HG03066 (cell line): Measurements from ENCODE around the gene ARRDC4.
"Not testable (repeated sequence)": the region's sequence is repeated elsewhere in the genome, so short reads cannot be mapped to it uniquely, and the experiment has no call there.

ENCODE experiments used
- ATAC-seq: cut with Tn5 transposase; IDR thresholded peaks from one replicate; pipeline ENCODE4 v1.9.1; 2021; ENCODE audit warnings: low read depth; ENCODE audit not compliant: unreplicated experiment

ARRDC4 gene

GRCh38 chr15:97963779-97964178 lies 3.3 kb downstream of the ARRDC4 start:
- no peak for ATAC-seq

- no peak for ATAC-seq
Observed at GRCh38 chr15:97966246-97966645, 5.7 kb downstream of the ARRDC4 start.

GRCh38 chr15:97966924-97967620 lies 6.6 kb downstream of the ARRDC4 start:
- no peak for ATAC-seq

GRCh38 chr15:97967881-97968280 lies 7.4 kb downstream of the ARRDC4 start:
- no peak for ATAC-seq

- ATAC-seq, result no peak
Observed at GRCh38 chr15:97968380-97968779, 7.9 kb downstream of the ARRDC4 start.

GRCh38 chr15:97972366-97972765 lies 11.9 kb downstream of the ARRDC4 start:
- ATAC-seq, result no peak

- no peak for ATAC-seq
Observed at GRCh38 chr15:97976129-97976528, 15.6 kb downstream of the ARRDC4 start.

- ATAC-seq, result no peak
Observed at GRCh38 chr15:97976766-97977503, 16.4 kb downstream of the ARRDC4 start.

GRCh38 chr15:97977734-97978133 lies 17.2 kb downstream of the ARRDC4 start:
- no peak for ATAC-seq

GRCh38 chr15:97978401-97979139 lies 18.1 kb downstream of the ARRDC4 start:
- no peak for ATAC-seq

GRCh38 chr15:97979140-97979520 lies 18.6 kb downstream of the ARRDC4 start:
- ATAC-seq, result no peak

- no peak for ATAC-seq
Observed at GRCh38 chr15:97981058-97981457, 20.6 kb downstream of the ARRDC4 start.

- ATAC-seq, result no peak
Observed at GRCh38 chr15:97981758-97982157, 21.3 kb downstream of the ARRDC4 start.

- ATAC-seq, result no peak
Observed at GRCh38 chr15:97984157-97984556, 23.7 kb downstream of the ARRDC4 start.

- ATAC-seq, result not testable (repeated sequence)
Observed at GRCh38 chr15:97985979-97986378, 25.5 kb downstream of the ARRDC4 start.

GRCh38 chr15:97986781-97987180 lies 26.3 kb downstream of the ARRDC4 start:
- ATAC-seq, result no peak

- no peak for ATAC-seq
Observed at GRCh38 chr15:97989299-97989698, 28.8 kb downstream of the ARRDC4 start.

GRCh38 chr15:97991972-97992541 lies 31.6 kb downstream of the ARRDC4 start:
- ATAC-seq, result no peak

GRCh38 chr15:97992823-97993222 lies 32.3 kb downstream of the ARRDC4 start:
- no peak for ATAC-seq

- ATAC-seq, result no peak
Observed at GRCh38 chr15:97993310-97993738, 32.8 kb downstream of the ARRDC4 start.

GRCh38 chr15:97994236-97994635 lies 33.7 kb downstream of the ARRDC4 start:
- no peak for ATAC-seq
